KOPT-K1 (cell line): ENCODE measurements around the gene CNN2.
A peak's percentile ranks its signal among the peaks of the same experiment; 100 is the strongest.

ENCODE experiments used
- H3K27ac ChIP-seq: fragments of 200-600 bp; sonication (generic); 2 replicates; pipeline ENCODE4 v1.5.1; 2016; ENCODE audit warnings: antibody characterized with exemption, mild to moderate bottlenecking, low read depth, low read length; ENCODE audit not compliant: poor library complexity, severe bottlenecking
- H3K36me3 ChIP-seq: fragments of 200-600 bp; sonication (generic); 2 replicates; pipeline ENCODE4 v1.5.1; 2017; ENCODE audit warnings: antibody characterized with exemption, mild to moderate bottlenecking, low read length, moderate library complexity; ENCODE audit not compliant: insufficient read depth
- H3K9me3 ChIP-seq: fragments of 200-600 bp; sonication (generic); 2 replicates; pipeline ENCODE4 v1.5.1; 2017; ENCODE audit warnings: antibody characterized with exemption, low read length, mild to moderate bottlenecking; ENCODE audit not compliant: insufficient read depth, poor library complexity, severe bottlenecking

Gene CNN2

GRCh38 chr19:1067341-1067957 lies 41.0 kb downstream of the CNN2 start:
- Histone ChIP-seq H3K27ac (peak overlapping the region; percentile 98), H3K9me3 (no peaks in the 10 kb centered on the region), H3K36me3 (peaks cover 38% of the 10 kb centered on the region)

DNA sequence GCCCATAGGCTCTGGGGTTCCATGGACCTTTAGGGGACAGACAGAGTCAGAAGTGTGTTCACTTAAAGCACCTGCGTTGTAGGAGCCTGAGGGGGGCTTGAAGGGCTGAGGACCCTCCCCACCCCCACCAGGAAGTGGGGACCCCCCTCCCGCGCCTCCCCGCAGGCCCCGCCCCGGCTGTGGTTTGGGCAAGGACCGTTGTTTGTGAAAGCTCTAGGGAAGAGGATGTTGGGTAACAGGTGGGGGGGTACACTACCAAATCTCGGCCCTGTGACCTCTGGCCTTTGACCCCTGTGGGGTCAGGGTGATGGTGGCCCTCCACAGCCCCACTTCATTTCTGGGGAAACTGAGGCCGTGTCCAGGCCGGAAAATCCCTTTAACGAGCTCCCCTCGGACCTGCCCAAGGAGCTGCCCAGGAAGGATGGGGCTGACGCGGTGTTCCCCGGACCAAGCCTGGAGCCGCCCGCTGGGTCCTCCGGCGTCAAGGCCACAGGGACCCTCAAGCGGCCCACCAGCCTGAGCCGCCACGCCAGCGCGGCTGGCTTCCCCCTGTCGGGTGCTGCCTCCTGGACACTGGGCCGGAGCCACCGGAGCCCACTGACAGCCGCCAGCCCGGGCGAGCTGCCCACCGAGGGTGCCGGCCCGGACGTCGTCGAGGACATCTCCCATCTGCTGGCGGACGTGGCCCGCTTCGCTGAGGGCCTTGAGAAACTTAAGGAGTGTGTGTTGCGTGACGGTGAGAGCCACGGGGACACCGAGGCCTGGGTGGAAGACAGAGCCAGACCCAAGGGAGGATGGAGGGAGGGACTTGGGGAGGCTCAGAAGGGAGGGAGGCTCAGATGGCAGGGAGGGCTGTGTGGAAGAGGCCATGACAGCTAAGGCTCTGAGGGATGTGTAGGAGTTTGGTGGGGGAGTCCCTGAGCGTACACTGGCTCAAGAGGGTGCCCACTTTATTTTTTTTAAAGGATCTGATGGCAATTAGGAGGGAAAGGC lies 41.9 kb downstream of the CNN2 start:
- H3K9me3 ChIP-seq = no peaks in the 10 kb centered on the region
- peaks cover 46% of the 10 kb centered on the region for H3K36me3 ChIP-seq
- peak overlapping the region; percentile 98 for H3K27ac ChIP-seq

GRCh38 chr19:1069009-1069779 lies 42.8 kb downstream of the CNN2 start:
- Histone ChIP-seq H3K27ac (peak overlapping the region; percentile 98), H3K36me3 (peaks cover 55% of the 10 kb centered on the region), H3K9me3 (no peaks in the 10 kb centered on the region)

DNA sequence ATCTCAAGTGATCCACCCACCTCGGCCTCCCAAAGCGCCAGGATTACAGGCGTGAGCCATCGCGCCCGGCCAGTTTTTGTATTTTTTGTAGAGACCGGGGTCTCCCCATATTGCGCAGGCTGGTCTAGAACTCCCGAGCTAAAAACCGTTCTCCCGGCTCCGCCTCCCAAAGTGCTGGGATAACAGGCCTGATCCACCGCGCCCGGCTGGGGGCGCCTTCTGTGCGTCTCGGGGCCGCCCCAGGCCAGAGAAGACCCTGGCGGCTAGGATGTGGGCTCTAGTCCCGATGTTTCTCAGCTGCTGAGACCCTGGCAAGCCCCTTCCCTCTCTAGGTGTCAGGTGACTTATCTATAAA lies 44.1 kb downstream of the CNN2 start:
- H3K9me3 ChIP-seq = no peaks in the 10 kb centered on the region
- H3K27ac ChIP-seq = no peak overlapping the region
- peaks cover 64% of the 10 kb centered on the region for H3K36me3 ChIP-seq

DNA sequence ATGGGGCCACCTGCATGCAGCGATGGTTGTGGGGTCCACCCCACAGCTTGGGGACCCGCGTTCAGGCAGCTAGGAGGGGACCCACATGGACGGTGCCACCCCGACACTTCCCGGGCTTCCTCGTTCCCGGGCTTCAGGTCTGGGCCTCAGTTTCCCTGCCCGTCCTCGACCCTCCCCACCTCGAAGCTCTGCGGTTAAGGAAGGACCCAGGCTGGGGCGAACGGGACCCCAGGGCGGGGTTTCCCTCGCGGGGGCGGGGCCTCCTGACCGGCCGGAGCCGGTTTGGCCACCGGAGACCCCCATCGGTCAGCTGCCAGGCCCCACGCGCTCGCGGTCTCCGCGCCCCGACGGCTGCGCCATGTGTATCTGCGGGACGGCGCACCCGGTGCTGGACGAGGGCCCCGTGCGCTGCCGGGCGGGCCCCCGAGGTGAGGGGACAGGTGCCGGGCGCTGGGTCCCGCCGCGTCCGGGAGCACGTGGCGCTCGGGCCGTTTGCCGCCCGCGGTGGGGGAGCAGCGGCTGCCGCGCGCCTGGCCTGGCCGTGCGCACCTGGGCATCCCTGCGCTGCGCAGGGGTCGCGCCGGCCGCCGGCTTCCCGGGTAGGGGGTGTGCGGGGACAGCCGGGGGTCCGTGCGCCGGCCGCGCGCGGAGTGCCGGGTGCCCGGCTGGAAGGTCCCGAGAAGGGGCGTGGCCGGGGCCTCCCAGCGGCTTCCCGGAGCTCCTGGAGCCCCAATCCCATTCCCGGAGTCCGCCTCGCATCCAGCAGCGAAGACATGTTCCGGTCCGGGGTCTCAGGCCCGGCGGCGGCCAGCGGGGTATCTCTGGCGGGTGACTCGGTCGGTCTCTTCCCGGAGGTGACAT lies 44.8 kb downstream of the CNN2 start:
- no peak overlapping the region for H3K27ac ChIP-seq
- peaks cover 70% of the 10 kb centered on the region for H3K36me3 ChIP-seq
- H3K9me3 ChIP-seq = no peaks in the 10 kb centered on the region

DNA sequence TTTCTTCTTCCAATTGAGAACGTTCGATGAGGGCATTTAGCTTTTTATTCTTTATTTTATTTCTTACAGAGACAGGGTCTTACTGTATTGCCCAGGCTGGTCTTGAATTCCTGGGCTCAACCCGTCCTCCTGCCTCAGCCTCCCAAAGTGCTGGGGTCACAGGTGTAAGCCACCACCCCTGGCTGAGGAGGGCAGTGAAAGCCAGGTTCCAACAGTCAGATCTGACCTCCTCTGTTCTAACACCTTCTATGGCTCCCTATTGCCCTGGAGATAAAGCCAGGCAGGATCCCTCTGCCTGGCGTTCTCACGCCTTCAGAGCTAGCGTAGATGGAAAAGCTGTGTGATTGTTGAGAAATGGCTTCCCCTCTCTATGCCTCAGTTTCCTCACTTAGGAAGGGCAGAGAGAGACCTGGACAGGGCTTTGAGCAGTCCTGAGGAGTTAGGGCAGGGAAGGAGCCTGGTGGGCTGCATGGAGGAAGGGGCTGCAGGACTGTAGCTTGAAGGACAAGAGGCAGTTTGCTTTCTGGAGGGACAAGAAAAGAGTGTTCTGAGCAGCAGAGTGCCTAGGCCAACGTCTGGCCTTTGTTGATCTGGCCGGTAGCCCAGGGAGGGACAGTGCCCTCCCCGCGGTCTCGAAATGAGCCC lies 46.1 kb downstream of the CNN2 start:
- Histone ChIP-seq H3K27ac (no peak overlapping the region), H3K36me3 (peaks cover 73% of the 10 kb centered on the region)

DNA sequence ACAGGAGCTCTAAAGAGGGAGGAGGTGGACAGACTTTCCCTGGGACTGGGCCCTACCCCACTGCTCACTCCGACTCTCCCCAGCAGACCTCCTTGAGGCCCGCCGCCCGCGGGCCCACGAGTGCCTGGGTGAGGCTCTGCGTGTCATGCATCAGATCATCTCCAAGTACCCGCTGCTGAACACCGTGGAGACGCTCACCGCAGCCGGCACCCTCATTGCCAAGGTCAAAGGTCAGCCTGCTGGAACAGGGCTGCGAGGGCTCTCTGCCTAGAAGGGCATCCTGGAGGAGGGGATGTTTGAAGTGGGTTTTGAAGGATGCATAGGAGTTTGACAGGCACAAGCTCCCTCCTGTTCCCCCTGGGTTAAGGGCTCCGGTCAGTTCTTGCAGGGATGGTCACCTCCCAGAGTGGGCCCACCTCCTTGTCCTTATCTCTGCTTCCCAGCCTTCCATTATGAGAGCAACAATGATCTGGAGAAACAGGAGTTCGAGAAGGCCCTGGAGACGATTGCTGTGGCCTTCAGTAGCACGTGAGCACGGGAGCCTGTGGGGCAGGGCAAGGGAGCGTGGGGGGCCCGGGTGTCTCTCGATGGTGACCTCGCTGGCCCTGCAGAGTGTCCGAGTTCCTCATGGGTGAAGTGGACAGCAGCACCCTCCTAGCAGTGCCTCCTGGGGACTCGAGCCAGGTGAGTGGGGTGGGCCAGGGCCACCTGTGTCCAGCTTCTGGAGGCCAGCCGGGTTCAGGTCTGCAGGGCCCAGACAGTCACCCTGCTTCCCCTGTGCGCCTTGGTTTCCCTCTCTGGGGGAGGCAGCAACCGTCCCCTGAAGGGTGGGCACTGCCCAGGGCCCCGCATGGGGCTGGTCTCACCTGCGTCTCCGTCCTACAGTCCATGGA lies 46.9 kb downstream of the CNN2 start:
- no peaks in the 10 kb centered on the region for H3K9me3 ChIP-seq
- peaks cover 80% of the 10 kb centered on the region for H3K36me3 ChIP-seq
- H3K27ac ChIP-seq = no peak overlapping the region

More for the DNA sequence above, 46.1 kb downstream of the CNN2 start:
- H3K9me3 ChIP-seq = no peaks in the 10 kb centered on the region

- peaks cover 80% of the 10 kb centered on the region for H3K36me3 ChIP-seq
- peak overlapping the region; percentile 60 for H3K27ac ChIP-seq
- H3K9me3 ChIP-seq = no peaks in the 10 kb centered on the region
Observed at GRCh38 chr19:1073956-1074517, 47.6 kb downstream of the CNN2 start.

- Histone ChIP-seq H3K36me3 (peaks cover 82% of the 10 kb centered on the region), H3K9me3 (no peaks in the 10 kb centered on the region), H3K27ac (peak overlapping the region; percentile 67)
Observed at GRCh38 chr19:1074544-1075283, 48.3 kb downstream of the CNN2 start.

- peak overlapping the region; percentile 67 for H3K27ac ChIP-seq
- H3K36me3 ChIP-seq = peaks cover 82% of the 10 kb centered on the region
- H3K9me3 ChIP-seq = no peaks in the 10 kb centered on the region
Observed at GRCh38 chr19:1076046-1076386, 49.6 kb downstream of the CNN2 start.

- Histone ChIP-seq H3K27ac (peak overlapping the region; percentile 67), H3K36me3 (peaks cover 84% of the 10 kb centered on the region)
Observed at GRCh38 chr19:1076951-1077350, 50.5 kb downstream of the CNN2 start.

GRCh38 chr19:1079566-1080111 lies 53.2 kb downstream of the CNN2 start:
- Histone ChIP-seq H3K27ac (no peak overlapping the region), H3K9me3 (no peaks in the 10 kb centered on the region), H3K36me3 (peaks cover 85% of the 10 kb centered on the region)

More at GRCh38 chr19:1076951-1077350, 50.5 kb downstream of the CNN2 start:
- no peaks in the 10 kb centered on the region for H3K9me3 ChIP-seq
